ENCODE results near the gene CCT4.
"Not testable (repeated sequence)": the region's sequence is repeated elsewhere in the genome, so short reads cannot be mapped to it uniquely, and the experiment has no call there.

The CCT4 gene, protein sequence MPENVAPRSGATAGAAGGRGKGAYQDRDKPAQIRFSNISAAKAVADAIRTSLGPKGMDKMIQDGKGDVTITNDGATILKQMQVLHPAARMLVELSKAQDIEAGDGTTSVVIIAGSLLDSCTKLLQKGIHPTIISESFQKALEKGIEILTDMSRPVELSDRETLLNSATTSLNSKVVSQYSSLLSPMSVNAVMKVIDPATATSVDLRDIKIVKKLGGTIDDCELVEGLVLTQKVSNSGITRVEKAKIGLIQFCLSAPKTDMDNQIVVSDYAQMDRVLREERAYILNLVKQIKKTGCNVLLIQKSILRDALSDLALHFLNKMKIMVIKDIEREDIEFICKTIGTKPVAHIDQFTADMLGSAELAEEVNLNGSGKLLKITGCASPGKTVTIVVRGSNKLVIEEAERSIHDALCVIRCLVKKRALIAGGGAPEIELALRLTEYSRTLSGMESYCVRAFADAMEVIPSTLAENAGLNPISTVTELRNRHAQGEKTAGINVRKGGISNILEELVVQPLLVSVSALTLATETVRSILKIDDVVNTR

DNA sequence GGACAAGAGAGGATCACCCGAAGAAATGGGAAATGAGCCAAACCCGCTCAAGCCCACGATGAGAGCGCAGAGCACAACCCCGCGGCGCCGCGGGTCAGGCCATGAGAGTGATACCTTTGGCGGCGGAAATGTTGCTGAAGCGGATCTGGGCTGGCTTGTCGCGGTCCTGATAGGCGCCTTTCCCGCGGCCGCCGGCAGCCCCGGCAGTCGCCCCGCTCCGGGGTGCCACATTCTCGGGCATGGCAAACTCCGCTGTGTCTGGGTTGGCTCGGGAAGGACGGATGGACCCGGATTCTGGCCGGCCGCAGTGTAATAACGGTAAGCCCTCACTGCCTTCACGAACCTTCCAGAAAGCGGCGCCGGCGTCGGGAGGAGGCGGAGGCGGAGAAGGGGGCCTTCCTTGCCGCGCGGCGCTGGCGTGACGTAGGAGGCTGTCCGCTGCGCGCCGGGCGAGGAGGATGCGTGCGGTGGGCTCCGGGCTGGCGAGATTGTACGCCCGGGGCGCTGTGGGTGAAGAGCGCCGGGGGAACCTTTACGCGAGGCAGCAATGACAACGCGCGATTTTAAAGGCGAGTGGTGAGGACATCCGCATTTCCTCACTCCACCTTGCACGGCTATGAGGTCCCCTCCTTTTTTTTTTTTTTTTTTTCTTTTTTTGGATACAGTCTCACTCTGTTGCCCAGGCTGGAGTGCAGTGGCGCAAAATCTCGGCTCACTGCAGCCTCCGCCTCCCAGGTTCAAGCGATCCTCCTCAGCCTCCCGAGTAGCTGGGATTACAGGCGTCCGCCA is at the start of gene CCT4:
Gene CCT4, minus strand, starts transcription at position 390 of the 789 bp plus-strand sequence. Its CDS starts 149 bp downstream, at position 241.
- DNase-seq, result peak; percentile 89

DNA sequence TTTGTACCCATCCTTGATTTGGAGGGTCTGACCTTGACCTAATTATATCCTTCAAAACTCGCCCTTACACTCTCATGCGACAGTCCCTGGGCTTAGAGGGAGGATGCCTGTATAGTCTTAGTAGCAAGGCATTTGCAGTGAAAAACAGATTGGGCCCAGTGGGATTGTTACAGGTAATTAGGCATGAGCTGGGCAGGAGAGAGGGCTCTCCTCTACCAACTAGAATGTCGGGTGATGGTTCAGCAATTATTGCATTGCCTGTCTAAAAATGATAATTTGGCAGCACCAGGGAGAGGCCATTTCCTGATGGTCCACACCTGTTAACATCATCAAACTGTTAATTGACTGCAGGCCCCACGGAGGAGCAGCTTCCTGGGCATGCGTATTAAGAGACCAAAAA is 49.4 kb upstream of the CCT4 start:
- no peak for DNase-seq

DNA sequence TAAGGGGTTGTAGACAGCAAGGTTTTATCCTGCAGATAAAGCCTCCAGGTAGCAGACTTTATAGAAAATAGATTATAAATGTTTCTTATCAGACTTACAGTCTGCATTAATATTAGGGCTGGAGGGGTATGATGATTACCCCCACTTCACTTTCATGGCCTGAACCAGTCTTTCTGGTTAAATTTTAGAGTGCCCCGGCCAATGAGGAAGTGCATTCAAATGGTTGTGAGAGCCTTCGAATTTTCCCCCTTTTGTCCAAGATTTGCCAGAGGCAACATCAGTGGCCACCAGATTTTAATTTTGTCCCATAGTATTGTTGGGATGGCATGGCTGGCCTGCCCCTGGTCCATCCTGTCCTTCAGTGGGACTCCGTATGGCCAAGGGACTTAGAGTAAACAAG is 48.6 kb upstream of the CCT4 start:
- DNase-seq, result no peak

DNA sequence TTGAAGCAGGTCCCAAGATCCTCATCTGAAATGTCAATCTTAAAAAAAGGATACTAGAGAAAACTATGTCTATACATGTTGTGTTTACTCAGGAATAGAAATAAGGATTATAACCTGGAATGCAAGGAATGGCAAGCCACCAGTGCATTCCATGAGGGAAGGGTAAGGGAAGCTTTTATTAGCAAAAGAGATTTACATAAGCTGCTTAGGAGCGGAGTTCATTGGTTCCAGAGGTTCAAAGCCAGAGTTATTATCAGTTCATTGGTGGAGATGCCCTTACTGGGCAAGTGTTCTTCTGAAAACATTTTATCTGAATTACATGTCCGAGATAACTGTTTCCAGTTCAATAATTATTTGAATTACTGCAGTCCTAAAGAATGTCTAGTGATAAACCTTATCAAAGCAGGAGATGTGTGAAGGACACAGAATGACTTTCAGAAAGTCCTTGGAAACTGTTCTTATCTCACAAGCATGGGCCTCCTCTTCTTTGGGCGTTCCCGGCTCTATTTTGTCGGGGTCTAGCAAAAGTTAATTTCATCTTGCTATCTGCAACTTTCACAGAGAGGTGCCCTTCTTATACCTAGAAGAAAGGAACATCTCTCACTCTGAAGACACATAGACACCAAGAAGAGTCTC is 40.5 kb upstream of the CCT4 start:
- DNase-seq, result no peak

DNA sequence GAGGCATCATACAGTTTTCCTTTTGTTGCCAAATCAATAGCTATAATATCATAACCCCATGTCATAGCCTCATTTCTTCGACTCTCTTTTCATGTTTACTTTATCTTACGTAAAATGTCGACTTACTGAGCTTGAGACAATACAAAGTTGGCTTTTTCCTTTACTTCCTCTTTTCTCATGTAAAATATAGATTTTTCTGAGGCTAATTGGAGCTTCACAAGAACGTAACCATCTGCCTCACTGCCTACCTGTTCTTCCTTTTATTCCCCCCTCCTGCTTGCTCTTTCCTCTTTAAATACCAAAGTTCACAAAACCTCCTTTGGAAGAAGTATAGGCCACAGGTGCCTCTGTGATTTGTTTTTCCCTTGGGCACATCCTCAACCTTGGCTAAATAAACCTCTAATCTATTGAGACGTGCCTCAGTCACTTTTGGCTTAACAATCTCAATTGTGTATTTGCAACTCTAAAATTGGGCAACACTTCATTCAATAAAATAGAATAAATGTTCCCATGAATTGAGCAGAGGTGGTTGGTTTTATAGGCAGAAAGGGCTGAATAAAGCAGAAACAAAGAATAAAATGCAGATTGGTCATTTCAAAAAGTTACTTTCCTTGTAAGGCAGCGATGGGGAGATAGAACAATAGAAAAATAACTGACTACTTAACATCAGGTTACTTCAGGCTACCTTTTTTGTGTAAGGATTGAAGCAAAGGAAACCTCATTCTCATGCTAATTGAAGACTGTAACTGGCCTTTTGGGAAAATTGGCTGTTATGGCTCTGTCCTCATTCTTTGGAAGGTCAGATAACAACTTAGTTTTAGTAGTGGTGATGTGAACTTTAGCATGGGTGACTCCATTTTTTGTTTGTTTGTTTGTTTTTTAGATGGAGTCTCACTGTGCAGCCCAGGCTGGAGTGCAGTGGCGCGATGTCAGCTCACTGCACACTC is 38.3 kb upstream of the CCT4 start:
- no peak for DNase-seq

DNA sequence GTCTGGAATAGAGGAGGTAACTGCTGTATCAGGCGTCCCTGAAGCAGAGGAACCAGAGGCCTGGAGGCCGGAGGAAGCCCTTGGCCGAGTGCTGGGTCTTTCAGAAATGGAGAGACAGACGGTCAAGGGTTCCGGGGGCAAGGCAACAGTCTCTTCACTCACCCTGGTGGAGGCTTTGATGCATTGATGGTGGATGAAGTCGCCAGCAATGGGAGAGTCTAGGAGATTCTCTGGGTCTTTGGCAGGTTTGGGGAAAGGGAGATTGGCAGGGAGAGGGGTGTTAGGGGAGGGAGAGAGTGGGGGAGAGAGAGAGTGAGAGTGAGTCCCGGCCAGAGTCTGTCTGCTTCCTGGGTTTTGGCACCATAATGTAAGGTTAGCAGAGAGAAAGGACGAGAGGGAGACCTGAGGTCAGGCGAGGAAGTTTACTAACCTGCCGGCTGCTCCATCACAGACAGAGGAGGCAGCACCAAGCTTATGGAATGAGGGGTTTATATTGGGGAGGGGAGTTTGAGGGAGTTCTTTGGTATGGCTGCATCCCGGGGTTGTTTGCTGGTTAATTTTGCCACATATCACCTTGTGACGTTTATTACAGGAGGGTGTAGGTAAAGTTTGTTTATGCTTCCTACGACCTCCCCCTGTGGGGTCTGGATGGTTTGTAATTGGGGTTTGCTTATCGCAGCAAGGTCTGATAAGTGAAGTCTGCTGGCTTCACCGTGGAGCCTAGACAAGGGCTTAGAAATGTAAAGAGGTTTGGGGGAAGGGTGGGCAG is 36.6 kb upstream of the CCT4 start:
- DNase-seq, result no peak

DNA sequence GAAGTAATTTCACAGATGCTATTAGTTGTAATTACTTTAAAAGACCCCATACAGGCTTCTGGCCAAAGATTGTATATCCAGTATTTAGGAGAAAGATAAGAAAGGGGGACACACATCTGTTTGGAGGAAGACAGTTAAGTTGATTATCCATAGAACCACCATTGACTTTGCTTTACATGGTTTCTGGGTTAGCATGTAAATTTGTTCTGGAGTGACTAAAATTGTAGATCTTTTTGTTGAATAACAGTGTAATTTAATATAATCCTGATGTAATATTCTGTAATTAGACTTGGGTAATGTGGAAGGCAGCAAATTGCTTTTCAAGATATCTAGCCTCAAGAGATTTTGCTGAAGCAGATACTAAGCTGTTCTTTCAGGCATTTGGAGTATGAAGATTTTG is 34.3 kb upstream of the CCT4 start:
- DNase-seq, result no peak

DNA sequence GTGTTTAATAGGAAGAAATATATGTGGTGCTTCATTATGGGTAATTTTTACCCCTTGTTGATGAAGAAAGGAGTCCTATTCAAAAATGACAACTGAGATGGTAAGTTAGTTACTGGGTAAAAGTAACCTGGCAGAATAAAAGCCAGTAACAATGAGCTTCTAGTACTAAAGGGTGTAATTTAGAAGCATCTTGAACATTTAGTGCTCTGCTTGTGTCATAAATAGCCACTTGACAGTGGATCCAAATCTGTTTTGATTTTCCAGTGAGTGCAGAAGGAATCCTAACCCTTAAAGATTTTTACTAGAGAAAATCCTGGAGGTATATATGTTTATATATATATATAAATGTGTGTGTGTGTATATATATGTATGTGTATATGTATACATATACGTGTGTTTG is 32.1 kb upstream of the CCT4 start:
- no peak for DNase-seq

DNA sequence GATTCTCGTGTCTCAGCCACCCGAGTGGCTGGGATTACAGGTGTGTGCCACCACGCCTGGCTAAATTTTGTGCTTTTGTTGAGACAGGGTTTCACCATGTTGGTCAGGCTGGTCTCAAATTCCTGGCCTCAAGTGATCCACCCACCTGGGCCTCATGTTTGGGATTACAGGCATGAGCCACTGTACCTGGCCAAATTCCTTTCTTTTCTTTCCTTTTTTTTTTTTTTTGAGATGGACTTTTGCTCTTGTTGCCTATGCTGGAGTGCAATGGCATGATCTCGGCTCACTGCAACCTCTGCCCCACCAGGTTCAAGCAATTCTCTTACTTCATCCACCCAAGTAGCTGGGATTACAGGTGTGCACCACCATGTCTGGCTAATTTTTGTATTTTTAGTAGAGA is 26.3 kb upstream of the CCT4 start:
- not testable (repeated sequence) for DNase-seq

DNA sequence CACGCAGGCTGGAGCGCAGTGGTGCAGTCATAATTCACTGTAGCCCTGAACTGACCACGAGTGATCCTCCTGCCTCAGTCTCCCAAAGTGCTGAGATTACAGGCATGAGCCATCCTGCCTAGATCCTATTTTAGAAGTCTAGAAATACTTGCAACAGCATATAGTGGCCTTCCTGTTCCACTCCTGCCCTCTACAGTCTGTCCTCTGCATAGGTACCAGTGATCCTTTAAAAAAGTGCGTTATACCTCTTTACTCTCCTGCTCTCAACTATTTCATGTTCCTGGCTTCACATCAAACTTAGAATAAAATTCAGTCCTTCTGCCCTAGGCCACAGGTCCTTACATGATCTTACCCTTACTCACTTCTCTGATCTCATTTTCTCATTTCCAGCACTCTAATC is 23.1 kb upstream of the CCT4 start:
- no peak for DNase-seq

DNA sequence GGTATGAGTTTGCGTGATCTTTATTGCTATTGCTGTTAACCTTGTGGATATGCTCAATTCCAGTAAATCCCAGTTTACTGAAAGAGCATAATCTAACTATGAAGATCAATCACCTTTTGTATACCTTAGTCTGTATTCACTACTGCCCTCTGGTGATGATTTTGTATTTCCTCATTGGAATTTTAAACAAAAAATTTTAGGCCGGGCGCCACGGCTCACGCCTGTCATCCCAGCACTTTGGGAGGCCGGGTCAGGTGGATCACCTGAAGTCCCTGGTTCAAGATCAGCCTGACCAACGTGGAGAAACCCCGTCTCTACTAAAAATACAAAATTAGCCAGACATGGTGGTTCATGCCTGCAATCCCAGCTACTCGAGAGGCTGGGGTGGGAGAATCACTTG is 22.1 kb upstream of the CCT4 start:
- no peak for DNase-seq

DNA sequence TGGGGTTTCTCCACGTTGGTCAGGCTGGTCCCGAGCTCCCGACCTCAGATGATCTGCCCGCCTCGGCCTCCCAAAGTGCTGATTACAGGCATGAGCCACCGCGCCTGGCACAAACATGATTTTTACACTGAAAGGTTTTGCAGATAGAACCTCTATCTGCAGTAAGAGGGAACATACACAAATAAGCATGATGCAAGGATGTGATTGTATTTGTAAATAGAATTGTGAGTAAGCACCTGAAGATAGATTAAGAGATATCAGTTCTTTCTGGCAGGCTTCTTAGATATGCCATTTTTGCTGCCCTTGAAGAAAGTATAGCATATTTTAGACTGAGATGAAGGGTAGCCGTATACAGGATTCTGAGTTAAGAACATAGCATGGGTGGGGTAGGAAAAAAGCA is 20.7 kb upstream of the CCT4 start:
- DNase-seq, result no peak

DNA sequence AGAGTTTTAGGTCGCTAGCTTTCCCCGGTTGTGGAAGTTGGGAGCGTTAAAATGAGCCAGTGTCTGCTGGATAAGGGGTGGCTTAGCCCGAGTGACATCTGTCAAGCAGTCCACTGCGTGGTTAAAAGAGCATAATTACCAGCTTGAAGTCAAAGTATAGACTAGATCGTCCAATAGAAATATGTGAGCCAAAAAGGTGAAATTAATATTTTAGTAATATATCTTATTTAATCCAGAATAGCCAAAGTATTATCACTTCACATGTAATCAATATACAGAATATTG is 17.7 kb upstream of the CCT4 start:
- DNase-seq, result no peak

DNA sequence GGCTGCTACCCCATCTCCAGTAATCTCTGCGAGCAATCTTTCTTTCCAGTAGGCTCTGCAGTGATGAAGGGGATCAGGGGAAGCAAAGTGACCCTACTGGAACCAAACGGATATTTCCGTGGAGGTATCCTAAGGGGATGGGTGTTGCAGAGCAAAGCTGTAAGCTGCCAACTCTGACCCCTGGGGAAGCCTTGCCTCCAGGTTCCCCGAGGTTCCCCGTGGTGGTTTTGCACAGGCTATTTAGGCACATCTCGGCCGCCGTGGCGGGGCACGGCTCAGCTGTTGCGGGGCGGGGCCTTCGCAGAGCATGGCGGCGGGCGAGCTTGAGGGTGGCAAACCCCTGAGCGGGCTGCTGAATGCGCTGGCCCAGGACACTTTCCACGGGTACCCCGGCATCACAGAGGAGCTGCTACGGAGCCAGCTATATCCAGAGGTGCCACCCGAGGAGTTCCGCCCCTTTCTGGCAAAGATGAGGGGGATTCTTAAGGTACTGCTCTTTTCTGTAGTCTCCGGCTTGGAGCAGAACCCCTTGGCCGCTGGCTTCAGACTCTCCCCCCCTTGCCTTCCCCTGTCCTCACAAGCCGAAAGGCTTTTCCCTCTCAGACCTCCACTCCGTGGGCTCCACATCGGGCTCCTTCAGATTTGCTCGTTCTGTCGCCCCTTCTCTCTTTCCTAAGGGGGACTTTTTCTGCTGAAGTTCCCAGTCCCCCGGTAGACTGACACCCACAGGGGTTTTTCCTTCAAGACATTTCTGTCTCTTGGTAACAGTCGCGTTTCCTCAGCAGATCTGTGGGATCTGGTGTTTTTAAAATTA is 17.1 kb upstream of the CCT4 start, which contains the start of gene COMMD1:
Gene COMMD1, plus strand, starts transcription at position 303 of the 814 bp plus-strand sequence. Its CDS starts 5 bp downstream, at position 308.
- DNase-seq, result peak; percentile 84

DNA sequence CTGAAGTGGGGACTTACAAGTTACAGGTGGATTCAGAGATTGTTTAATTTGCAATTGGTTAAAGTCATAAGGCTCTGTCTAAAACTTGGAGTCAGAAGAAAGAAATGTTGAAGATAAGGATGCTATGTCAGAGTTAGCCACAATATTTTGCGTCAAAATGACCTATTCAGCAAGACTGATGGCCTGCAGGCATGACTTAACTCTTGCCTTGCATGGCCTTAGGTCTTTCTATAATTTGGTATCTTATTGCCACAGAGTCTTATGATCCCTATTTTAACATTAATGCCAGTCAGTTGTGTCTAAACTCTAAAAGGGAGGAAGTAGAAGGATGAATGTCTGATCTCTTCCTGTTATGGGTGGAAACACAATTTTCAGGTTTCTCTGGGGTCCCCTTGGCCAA is 11.8 kb upstream of the CCT4 start:
- no peak for DNase-seq

DNA sequence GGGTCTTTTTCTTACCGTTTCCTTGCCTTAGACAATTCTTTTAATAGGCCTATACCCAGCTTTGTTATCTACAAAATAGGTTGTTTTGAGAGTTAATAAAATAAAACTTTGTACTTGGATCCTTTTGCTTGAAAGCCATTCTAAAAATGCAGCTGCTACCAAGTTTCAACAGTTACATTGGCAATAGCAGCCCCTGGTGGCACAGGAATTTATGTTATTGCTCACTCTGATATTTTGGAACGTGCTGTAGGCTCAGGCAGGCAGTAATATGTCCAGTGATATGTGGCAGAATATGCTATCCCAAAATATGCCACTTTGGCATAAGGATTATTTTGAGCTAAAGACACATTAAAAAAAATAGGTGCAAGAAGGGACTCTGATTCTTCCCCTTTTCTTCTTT is 10.4 kb upstream of the CCT4 start:
- DNase-seq, result no peak

DNA sequence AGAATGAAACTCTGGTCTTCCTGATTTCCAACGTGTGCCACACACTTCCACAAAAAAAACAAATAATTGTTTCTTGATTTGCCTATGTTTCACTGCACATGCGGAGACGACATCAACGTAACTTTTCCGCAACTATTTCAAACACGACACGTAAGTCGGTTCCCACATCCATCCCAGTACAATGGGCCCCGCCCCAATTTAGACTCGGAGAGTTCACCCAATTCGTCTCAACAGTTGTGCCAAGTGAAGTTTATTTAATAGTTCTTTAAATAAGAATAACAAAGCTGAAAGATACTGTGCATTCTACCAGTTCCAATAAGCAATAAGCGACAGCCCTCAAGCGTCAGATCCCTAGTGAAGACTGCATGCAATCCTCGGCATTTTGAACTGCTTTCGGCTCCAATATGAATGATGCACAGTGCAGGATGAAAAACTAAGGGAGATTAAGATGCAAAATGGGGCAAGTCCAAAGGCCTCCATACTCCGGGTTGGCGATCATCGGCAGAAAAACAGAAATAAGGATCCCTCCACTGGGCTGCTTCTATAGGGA is 664 bp downstream of the CCT4 start:
- peak; percentile 31 for DNase-seq

DNA sequence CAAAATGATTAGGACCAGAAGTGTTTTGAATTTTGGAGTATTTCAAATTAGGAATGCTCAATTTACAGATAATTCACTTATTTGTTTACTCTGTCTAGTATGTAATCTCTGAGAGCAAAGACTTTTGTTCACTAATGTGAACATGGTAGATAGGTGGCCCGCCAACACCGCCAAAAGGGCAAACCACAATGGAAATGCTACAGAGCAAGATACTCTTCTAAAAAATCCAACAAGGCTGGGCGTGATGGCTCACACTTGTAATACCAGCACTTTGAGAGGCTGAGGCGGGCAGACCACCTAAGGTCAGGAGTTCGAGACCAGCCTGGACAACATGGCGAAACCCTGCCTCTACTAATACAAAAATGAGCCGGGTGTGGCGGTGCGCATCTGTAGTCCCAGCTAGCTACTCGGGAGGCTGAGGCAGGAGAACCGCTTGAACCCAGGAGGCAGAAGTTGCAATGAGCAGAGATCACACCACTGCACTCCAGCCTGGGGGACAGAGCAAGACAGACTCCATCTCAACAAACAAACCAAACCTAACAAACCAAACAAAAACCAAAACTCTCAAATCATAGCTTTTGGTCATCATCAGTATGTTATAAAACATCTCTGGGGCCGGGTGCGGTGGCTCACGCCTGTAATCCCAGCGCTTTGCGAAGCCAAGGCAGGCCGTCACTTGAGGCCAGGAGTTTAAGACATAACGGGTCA is 2.4 kb downstream of the CCT4 start:
- no peak for DNase-seq

DNA sequence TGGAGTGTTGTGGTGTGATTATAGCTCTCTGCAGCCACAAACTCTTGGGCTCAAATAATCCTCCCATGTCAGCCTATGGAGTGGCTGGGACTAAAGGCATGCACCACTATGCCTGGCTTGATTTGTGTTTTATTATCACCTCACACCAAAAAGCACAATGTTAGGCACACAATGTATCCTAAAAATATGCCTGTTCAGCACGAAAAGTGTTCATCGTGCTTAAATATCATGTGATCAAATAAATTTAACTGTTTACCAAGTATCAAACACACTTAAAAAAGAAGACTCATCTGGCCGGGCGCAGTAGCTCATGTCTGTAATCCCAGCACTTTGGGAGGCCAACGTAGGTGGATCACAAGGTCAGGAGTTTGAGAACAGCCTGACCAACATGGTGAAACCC is 5.6 kb downstream of the CCT4 start:
- no peak for DNase-seq

DNA sequence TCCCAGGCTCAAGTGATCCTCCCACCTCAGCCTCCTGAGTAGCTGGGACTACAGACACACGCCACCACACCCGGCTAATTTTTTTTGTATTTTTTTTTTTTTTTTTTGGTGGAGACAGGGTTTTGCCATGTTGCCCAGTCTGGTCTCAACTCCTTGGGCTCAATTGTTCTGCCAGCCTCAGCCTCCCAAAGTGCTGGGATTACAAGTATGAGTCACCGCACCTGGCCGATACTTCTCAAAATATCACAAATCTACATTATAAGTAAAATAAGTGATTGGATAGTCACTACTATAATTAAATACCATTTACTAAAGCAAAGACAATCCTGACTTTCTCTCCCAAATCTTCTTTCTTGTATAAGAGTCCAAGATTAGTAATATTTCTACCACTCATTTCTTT is 9.1 kb downstream of the CCT4 start:
- not testable (repeated sequence) for DNase-seq
